GM12864 (cell line): ENCODE measurements around the gene MTRF1L.
"Not testable (repeated sequence)": the region's sequence is repeated elsewhere in the genome, so short reads cannot be mapped to it uniquely, and the experiment has no call there.

ENCODE experiments used
- DNase-seq: peaks from one replicate; pipeline ENCODE4 v3.0.0-alpha.2; 2011; ENCODE audit warnings: low read depth
- H3K4me3 ChIP-seq: 2 replicates; pipeline ENCODE4 v1.5.1; 2011; ENCODE audit warnings: mild to moderate bottlenecking, low read depth, low read length, control low read depth
- TF ChIP-seq, protein P1 (sequence below): IDR thresholded peaks from 2 replicates; pipeline ENCODE4 v1.5.1; 2011; ENCODE audit warnings: low read depth, mild to moderate bottlenecking, moderate library complexity, low read length, control low read depth, inconsistent platforms; ENCODE audit errors: missing control alignments

The MTRF1L gene

DNA sequence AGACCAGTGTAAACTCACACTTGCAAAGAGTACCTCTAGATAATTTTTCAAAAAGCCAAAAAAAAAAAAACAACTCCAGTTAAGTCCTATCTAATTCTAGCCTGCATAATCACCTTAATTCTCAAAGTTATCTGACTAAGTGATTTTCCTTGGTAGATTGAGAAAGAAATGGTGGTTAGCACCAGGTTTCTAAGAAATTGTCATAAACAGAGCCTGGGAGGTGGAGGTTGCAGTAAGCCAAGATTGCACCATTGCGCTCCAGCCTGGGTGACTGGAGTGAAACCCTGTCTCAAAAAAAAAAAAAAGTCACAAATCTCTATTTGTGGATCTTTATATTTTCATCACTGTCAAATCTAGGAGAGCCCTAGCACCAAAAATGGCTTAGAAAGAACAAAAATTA lies 28.6 kb downstream of the MTRF1L start:
- DNase-seq = no peak
- TF ChIP-seq, protein P1, sequence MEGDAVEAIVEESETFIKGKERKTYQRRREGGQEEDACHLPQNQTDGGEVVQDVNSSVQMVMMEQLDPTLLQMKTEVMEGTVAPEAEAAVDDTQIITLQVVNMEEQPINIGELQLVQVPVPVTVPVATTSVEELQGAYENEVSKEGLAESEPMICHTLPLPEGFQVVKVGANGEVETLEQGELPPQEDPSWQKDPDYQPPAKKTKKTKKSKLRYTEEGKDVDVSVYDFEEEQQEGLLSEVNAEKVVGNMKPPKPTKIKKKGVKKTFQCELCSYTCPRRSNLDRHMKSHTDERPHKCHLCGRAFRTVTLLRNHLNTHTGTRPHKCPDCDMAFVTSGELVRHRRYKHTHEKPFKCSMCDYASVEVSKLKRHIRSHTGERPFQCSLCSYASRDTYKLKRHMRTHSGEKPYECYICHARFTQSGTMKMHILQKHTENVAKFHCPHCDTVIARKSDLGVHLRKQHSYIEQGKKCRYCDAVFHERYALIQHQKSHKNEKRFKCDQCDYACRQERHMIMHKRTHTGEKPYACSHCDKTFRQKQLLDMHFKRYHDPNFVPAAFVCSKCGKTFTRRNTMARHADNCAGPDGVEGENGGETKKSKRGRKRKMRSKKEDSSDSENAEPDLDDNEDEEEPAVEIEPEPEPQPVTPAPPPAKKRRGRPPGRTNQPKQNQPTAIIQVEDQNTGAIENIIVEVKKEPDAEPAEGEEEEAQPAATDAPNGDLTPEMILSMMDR = no peak
- no peak overlapping the region for H3K4me3 ChIP-seq

DNA sequence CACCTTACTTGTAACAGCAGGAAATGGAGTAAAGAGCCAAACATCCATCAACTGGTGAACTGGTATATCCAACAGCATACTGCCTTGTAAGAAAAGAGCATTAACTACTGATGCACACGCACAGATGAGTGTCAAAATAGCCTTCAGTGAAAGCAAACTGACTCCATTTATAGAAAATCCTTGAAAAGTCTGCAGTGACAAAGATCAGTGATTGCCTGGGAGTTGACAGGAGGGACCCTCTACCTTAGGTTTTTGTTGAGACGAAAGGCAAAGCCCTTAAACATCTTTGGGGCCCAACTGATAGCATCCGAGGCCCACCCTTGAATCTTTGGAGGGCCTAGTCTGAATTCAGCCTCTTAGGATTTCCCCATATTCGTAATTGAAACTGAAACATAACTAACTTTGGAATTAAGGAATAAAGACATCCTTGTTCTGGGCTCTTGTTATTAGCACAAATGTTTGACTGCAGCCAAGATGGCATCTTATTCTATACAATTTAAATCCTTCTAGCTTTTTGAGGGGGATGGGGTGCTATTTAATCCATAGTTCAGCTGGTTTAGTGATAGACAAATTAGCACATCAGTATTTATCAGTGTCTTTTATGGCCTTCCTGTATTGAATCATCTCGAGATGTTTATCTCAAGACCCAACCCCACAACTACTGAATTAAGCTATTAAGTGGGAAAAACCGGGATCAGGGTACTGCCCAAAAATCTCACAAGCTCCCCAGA lies 32.7 kb downstream of the MTRF1L start:
- TF ChIP-seq, protein P1 = no peak
- no peak for DNase-seq
- H3K4me3 ChIP-seq = no peak overlapping the region

DNA sequence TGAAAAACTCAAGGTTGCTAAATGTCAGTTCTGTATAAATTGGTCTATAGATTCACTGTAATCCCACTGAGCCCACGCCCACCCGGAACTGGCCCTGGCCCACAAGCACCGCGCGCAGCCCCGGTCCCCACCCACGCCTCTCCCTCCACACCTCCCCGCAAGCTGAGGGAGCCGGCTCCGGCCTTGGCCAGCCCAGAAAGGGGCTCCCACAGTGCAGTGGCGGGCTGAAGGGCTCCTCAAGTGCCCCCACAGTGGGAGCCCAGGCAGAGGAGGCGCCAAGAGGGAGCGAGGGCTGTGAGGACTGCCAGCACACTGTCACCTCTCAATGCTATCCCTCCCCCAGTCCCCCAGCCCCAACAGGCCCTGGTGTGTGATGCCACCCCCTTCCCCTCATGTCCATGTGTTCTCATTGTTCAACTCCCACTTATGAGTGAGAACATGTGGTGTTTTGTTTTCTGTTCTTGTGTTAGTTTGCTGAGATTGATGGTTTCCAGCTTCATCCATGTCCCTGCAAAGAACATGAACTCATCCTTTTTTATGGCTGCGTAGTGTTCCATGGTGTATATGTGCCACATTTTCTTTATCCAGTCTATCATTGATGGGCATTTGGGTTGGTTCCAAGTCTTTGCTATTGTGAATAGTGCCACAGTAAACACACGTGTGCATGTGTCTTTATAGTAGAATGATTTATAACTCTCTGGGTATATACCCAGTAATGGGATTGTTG lies 36.2 kb downstream of the MTRF1L start:
- DNase-seq, H3K4me3 ChIP-seq: not testable (repeated sequence)

DNA sequence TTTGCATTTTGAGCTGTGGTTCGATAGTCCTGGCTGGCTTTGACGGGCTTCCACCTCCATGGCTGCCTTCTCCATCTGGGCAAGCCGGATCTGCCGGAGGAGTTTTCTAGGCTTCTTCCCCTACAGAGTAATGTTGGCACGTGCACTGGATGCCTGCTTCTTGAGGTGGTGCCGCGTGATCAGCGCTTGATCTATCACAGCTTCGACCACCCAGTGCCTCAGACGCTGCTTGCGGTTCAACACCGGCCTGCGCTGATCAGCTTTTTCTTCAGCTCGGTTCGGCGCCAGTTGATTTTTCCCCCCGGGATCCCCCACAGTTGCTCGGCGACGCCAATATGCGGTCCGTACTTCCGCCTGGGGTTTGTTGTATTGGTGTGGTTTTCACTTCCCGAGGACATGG lies 43.2 kb downstream of the MTRF1L start:
- TF ChIP-seq, protein P1 = no peak
- no peak for DNase-seq
- H3K4me3 ChIP-seq = no peak overlapping the region

DNA sequence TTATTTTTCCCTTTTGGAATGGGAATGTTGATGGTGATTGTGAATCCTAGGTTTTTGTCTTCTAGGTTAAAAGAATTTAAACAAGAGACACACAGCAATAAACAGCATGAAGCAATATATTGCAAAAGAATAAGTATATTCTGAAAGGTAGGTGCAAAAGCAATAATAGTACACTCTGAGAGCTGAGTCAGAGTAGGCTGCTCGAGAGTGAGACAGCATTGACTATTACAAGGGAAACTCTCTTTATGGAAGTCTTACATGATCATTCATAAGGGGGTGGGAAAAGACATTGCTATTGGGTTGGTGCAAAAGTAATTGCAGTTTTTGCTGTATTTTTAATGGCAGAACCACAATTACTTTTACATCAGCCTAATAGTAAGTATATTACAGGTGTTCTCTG lies 44.7 kb downstream of the MTRF1L start:
- TF ChIP-seq, protein P1 = no peak
- no peak for DNase-seq
- no peak overlapping the region for H3K4me3 ChIP-seq

DNA sequence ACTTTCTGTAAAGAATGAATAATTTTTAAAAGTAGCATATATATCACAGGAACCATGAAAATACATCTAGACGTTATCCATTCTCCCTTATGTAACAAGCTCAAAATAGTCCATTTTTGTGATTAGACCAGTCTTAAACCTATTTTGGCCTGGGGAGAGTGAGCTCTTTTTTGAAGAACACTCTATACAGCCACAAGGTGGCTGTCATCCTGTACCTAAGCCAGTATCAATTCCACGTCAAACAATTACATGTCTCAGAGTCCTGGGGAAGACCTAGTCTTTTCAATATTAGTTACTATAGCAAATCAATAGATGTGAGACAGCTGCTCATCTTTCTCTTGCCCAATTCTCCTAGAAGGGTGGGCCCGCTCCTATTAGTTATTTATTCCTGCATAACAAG lies 48.1 kb downstream of the MTRF1L start:
- H3K4me3 ChIP-seq = no peak overlapping the region
- DNase-seq = no peak
- TF ChIP-seq, protein P1 = peak; percentile 7

DNA sequence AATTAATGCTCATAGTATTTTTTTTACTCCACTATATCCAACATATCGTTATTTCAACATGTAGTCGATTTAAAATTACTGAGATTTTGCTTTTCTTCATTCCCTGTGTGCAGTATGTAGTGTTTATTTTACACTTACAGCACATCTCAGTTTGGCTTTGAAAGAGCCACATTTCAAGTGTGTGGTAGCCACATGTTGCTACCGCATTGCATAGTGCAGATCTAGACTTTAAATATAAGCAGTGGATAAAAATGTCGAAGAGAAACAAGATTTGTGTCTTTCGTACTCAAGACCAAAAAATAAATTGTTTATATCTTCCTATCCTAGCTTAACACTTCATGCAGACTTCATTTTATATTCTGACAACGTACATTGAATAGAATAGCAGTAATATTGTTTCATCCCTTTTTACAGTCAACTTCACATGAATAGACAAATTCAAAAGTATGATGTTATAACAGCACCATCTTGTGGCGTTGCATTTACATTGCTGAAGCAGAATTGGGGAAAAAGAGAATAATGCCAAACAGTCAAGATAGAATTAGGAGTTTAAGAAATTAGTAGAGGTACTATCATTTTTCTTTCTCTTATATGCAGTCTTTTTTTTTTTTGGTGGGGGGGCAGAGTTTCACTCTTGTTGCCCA lies 49.5 kb downstream of the MTRF1L start:
- TF ChIP-seq, protein P1 = peak; percentile 39
- DNase-seq = no peak
- H3K4me3 ChIP-seq = no peak overlapping the region
